ENCODE data around the gene TUBGCP5.
"Not testable (repeated sequence)": the region's sequence is repeated elsewhere in the genome, so short reads cannot be mapped to it uniquely, and the experiment has no call there.

- not testable (repeated sequence) for TF ChIP-seq POLR2A, CTCF (IDR thresholded peaks at IDR 0.05)
These were observed 26.8 kb downstream of the TUBGCP5 start for GRCh38 chr15:23012616-23013015.
